Testis (tissue), 2 donors: Measurements from ENCODE around the gene MAPK8IP1.

Experiments used
- CTCF ChIP-seq, 3 experiments: fragments of 450-650 bp in 2 of 3; fragments of 200-600 bp in 1 of 3; sonication (generic) in 1 of 3; IDR thresholded peaks; one replicate each; pipeline ENCODE4 v1.5.1; 2016 to 2019; ENCODE audit warnings: antibody characterized with exemption in 3 of 3, mild to moderate bottlenecking in 2 of 3, moderate library complexity in 1 of 3
- POLR2A ChIP-seq: fragments of 450-650 bp; IDR thresholded peaks from one replicate; pipeline ENCODE4 v1.6.1; 2017; ENCODE audit warnings: antibody characterized with exemption, mild to moderate bottlenecking, moderate library complexity

- TF ChIP-seq CTCF (IDR thresholded peaks at IDR 0.05) (no peak), POLR2A (no peak)
These were observed 26.6 kb upstream of the MAPK8IP1 start for GRCh38 chr11:45858751-45859398.
